HepG2 (cell line): ENCODE results near the gene IL1B. TPM values are rescaled to one million over a fixed set of nuclear protein-coding genes. Genes with fewer than 3 reads are reported as not detected.
A peak's percentile ranks its signal among the peaks of the same experiment; 100 is the strongest.

Source experiments
- FOXC1 ChIP-seq: sonication (generic); formaldehyde crosslinking; IDR thresholded peaks from 2 replicates; pipeline ENCODE4 v1.8.0; 2022; ENCODE audit warnings: mild to moderate bottlenecking, missing genetic modification reagents, borderline replicate concordance
- GATAD2A ChIP-seq: IDR thresholded peaks from 2 replicates; pipeline ENCODE4 v1.6.1; 2016
- ZBTB38 ChIP-seq: sonication (generic); formaldehyde crosslinking; IDR thresholded peaks from 2 replicates; pipeline ENCODE4 v1.5.1; 2020; ENCODE audit warnings: mild to moderate bottlenecking, missing genetic modification reagents
- ZBTB4 ChIP-seq: sonication (generic); formaldehyde crosslinking; IDR thresholded peaks from 2 replicates; pipeline ENCODE4 v1.4.0; 2020; ENCODE audit warnings: missing genetic modification reagents, mild to moderate bottlenecking, borderline replicate concordance
- ZNF326 ChIP-seq: sonication (generic); formaldehyde crosslinking; IDR thresholded peaks from 2 replicates; pipeline ENCODE4 v1.4.0; 2020; ENCODE audit warnings: missing genetic modification reagents, borderline replicate concordance
- ZNF616 ChIP-seq: sonication (generic); formaldehyde crosslinking; IDR thresholded peaks from 2 replicates; pipeline ENCODE4 v1.5.0; 2020; ENCODE audit warnings: low read depth, mild to moderate bottlenecking, missing genetic modification reagents
- ZNF619 ChIP-seq: sonication (generic); formaldehyde crosslinking; IDR thresholded peaks from 2 replicates; pipeline ENCODE4 v1.4.0; 2020; ENCODE audit warnings: mild to moderate bottlenecking, missing genetic modification reagents
- ZNF691 ChIP-seq: sonication (generic); formaldehyde crosslinking; IDR thresholded peaks from 2 replicates; pipeline ENCODE4 v1.4.0; 2020; ENCODE audit warnings: missing genetic modification reagents, low read depth, mild to moderate bottlenecking, borderline replicate concordance
- polyA plus RNA-seq, 8 experiments: library from polyadenylated mRNA; depleted of rRNA in 3 of 8; stranded (reverse) in 7 of 8; unstranded in 1 of 8; fragments of >200 nt; fragmentation: Illumina TruSeq in 4 of 8; extraction: Trizol in 4 of 8; gene quantifications; 2 replicates each; pipeline versions ENCODE4 v1.2.1 to v1.2.3, GENCODE V29; 2011 to 2016; ENCODE audit warnings: low read depth in 4 of 8, missing spikeins in 1 of 8, mixed read lengths in 1 of 8; ENCODE audit not compliant: insufficient read depth in 1 of 8
- total RNA-seq, 5 experiments: library from RNA; depleted of rRNA; stranded (reverse); fragments of >200 nt; fragmentation: Illumina TruSeq; extraction: Trizol; gene quantifications; 2 replicates each; pipeline ENCODE4 v1.2.3, GENCODE V29; 2016; ENCODE audit warnings: low read depth in 1 of 5
- TF ChIP-seq, protein P1 (sequence below): IDR thresholded peaks from 2 replicates; pipeline ENCODE4 v1.6.1; 2018; ENCODE audit warnings: missing genetic modification reagents, mild to moderate bottlenecking, missing compliant biosample characterization
- TF ChIP-seq, protein P2 (sequence below): IDR thresholded peaks from 2 replicates; pipeline ENCODE4 v1.4.0; 2020; ENCODE audit warnings: mild to moderate bottlenecking, missing genetic modification reagents
- TF ChIP-seq, protein P3 (sequence below): IDR thresholded peaks from 2 replicates; pipeline ENCODE4 v1.6.1; 2016; ENCODE audit warnings: control low read depth
- TF ChIP-seq, protein P4 (sequence below): sonication (generic); formaldehyde crosslinking; IDR thresholded peaks from 2 replicates; pipeline ENCODE4 v1.5.0; 2020; ENCODE audit warnings: mild to moderate bottlenecking, missing genetic modification reagents, moderate library complexity
- TF ChIP-seq, protein P5 (sequence below): IDR thresholded peaks from 2 replicates; pipeline ENCODE4 v1.6.1; 2016; ENCODE audit warnings: missing compliant biosample characterization, missing genetic modification reagents, borderline replicate concordance

Gene IL1B
- total and polyA plus RNA-seq, 2 of the 13 experiments (the other 11 are each of a cell fraction or from before 2014, with no cell fraction given): 0.18 TPM; not detected in 1

DNA sequence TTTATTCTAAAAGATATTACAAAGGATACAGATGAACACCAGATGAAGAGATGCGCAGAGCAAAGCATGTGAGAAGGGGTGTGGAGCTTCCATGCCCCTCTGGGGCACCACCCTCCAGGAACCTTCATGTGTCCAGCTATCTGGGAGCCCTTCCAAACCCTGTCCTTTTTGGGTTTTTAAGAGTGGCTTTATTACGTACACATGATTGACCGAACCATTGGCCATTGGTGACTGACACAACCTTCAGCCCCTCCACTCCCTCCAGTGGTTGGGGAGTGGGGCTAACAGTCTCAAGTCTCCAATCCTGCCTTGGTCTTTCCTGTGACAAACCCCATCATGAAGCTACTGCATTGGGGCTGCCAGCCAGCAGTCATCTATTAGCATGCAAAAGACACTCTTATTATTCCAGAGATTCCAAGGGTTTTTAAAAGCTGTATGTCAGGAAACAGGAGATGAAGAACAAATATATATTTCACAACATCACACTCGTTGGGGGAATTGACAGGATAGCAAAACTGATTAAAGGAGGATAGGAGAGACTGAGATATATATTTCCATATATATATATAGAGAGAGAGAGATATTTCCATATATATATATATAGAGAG lies 19.4 kb downstream of the IL1B start (continued):
- TF ChIP-seq, protein P1, sequence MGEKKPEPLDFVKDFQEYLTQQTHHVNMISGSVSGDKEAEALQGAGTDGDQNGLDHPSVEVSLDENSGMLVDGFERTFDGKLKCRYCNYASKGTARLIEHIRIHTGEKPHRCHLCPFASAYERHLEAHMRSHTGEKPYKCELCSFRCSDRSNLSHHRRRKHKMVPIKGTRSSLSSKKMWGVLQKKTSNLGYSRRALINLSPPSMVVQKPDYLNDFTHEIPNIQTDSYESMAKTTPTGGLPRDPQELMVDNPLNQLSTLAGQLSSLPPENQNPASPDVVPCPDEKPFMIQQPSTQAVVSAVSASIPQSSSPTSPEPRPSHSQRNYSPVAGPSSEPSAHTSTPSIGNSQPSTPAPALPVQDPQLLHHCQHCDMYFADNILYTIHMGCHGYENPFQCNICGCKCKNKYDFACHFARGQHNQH (CRISPR knock-in tag): no peak
- peak; percentile 55; the same call in 1 of the 2 replicates for TF ChIP-seq ZNF616 (CRISPR knock-in tag)
- TF ChIP-seq, protein P2, sequence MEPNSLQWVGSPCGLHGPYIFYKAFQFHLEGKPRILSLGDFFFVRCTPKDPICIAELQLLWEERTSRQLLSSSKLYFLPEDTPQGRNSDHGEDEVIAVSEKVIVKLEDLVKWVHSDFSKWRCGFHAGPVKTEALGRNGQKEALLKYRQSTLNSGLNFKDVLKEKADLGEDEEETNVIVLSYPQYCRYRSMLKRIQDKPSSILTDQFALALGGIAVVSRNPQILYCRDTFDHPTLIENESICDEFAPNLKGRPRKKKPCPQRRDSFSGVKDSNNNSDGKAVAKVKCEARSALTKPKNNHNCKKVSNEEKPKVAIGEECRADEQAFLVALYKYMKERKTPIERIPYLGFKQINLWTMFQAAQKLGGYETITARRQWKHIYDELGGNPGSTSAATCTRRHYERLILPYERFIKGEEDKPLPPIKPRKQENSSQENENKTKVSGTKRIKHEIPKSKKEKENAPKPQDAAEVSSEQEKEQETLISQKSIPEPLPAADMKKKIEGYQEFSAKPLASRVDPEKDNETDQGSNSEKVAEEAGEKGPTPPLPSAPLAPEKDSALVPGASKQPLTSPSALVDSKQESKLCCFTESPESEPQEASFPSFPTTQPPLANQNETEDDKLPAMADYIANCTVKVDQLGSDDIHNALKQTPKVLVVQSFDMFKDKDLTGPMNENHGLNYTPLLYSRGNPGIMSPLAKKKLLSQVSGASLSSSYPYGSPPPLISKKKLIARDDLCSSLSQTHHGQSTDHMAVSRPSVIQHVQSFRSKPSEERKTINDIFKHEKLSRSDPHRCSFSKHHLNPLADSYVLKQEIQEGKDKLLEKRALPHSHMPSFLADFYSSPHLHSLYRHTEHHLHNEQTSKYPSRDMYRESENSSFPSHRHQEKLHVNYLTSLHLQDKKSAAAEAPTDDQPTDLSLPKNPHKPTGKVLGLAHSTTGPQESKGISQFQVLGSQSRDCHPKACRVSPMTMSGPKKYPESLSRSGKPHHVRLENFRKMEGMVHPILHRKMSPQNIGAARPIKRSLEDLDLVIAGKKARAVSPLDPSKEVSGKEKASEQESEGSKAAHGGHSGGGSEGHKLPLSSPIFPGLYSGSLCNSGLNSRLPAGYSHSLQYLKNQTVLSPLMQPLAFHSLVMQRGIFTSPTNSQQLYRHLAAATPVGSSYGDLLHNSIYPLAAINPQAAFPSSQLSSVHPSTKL (CRISPR knock-in tag): peak; percentile 13; the same call in 1 of the 2 replicates
- TF ChIP-seq ZNF691 (CRISPR knock-in tag): no peak
- no peak for TF ChIP-seq ZNF326 (CRISPR knock-in tag)
- TF ChIP-seq, protein P3, sequence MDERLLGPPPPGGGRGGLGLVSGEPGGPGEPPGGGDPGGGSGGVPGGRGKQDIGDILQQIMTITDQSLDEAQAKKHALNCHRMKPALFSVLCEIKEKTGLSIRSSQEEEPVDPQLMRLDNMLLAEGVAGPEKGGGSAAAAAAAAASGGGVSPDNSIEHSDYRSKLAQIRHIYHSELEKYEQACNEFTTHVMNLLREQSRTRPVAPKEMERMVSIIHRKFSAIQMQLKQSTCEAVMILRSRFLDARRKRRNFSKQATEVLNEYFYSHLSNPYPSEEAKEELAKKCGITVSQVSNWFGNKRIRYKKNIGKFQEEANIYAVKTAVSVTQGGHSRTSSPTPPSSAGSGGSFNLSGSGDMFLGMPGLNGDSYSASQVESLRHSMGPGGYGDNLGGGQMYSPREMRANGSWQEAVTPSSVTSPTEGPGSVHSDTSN: 0 out of 2 replicates have a peak, but pooled peaks have one; percentile 20
- TF ChIP-seq, protein P4, sequence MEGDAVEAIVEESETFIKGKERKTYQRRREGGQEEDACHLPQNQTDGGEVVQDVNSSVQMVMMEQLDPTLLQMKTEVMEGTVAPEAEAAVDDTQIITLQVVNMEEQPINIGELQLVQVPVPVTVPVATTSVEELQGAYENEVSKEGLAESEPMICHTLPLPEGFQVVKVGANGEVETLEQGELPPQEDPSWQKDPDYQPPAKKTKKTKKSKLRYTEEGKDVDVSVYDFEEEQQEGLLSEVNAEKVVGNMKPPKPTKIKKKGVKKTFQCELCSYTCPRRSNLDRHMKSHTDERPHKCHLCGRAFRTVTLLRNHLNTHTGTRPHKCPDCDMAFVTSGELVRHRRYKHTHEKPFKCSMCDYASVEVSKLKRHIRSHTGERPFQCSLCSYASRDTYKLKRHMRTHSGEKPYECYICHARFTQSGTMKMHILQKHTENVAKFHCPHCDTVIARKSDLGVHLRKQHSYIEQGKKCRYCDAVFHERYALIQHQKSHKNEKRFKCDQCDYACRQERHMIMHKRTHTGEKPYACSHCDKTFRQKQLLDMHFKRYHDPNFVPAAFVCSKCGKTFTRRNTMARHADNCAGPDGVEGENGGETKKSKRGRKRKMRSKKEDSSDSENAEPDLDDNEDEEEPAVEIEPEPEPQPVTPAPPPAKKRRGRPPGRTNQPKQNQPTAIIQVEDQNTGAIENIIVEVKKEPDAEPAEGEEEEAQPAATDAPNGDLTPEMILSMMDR (CRISPR knock-in tag): peak; percentile 42
- TF ChIP-seq ZNF619 (CRISPR knock-in tag): 0 out of 2 replicates have a peak, but pooled peaks have one; percentile 73
- TF ChIP-seq, protein P5, sequence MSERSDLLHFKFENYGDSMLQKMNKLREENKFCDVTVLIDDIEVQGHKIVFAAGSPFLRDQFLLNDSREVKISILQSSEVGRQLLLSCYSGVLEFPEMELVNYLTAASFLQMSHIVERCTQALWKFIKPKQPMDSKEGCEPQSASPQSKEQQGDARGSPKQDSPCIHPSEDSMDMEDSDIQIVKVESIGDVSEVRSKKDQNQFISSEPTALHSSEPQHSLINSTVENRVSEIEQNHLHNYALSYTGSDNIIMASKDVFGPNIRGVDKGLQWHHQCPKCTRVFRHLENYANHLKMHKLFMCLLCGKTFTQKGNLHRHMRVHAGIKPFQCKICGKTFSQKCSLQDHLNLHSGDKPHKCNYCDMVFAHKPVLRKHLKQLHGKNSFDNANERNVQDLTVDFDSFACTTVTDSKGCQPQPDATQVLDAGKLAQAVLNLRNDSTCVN (CRISPR knock-in tag): peak; percentile 46; the same call in 1 of the 2 replicates
- TF ChIP-seq FOXC1 (CRISPR knock-in tag): peak; percentile 73; the same call in 1 of the 2 replicates
- peak; percentile 29; the same call in 1 of the 2 replicates for TF ChIP-seq GATAD2A (CRISPR knock-in tag)
- TF ChIP-seq ZBTB4 (CRISPR knock-in tag): 0 out of 2 replicates have a peak, but pooled peaks have one; percentile 40
- TF ChIP-seq ZBTB38 (CRISPR knock-in tag): peak; percentile 62
